Measurements from ENCODE around the gene SLC30A2.

DNA sequence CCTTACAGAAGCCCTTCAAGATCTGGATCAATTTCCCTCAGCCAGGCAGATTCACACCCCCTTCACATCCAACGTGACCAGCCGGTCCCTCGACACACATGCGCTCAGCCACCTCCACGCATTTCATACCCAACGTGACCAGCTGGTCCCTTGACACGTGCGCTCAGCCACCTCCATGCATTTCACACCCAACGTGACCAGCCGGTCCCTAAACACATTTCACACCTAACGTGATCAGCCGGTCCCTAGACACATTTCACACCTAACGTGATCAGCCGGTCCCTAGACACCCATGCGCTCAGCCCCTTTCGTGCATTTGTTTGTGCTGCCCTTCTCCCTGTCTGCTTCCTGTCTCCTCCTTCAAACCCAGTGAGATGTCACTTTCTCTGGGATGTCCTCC, 39.2 kb downstream of the SLC30A2 start:
- TF ChIP-seq SMC3 (IDR thresholded peaks at IDR 0.05) (no peak), CTCF (IDR thresholded peaks at IDR 0.05) (no peak), POLR2A (IDR thresholded peaks at IDR 0.05; ENCODE audit: low read length) (no peak), CBX8 (IDR thresholded peaks at IDR 0.05) (no peak), PHF8 (IDR thresholded peaks at IDR 0.05; ENCODE audit: borderline replicate concordance, low read depth) (no peak)
